OCI-M2 (cell line): ENCODE measurements around the gene AJM1.
"Not testable (repeated sequence)": the region's sequence is repeated elsewhere in the genome, so short reads cannot be mapped to it uniquely, and the experiment has no call there.

ENCODE experiments used
- DNase-seq: peaks from one replicate; lab custom pipeline; 2025; ENCODE audit not compliant: unreplicated experiment; lab: John Stamatoyannopoulos, UW

The AJM1 gene

GRCh38 chr9:136829981-136830885 lies 12.0 kb upstream of the AJM1 start:
- DNase-seq, result no peak

GRCh38 chr9:136831002-136831719 lies 11.1 kb upstream of the AJM1 start:
- no peak for DNase-seq

- no peak for DNase-seq
Measured at GRCh38 chr9:136831720-136832104, 10.6 kb upstream of the AJM1 start.

GRCh38 chr9:136832581-136832980 lies 9.7 kb upstream of the AJM1 start:
- no peak for DNase-seq

GRCh38 chr9:136833381-136834048 lies 8.8 kb upstream of the AJM1 start:
- DNase-seq, result not testable (repeated sequence)

GRCh38 chr9:136835162-136835931 lies 6.9 kb upstream of the AJM1 start:
- no peak for DNase-seq

- no peak for DNase-seq
Measured at GRCh38 chr9:136835932-136836904, 6.1 kb upstream of the AJM1 start.

- DNase-seq, result no peak
Measured at GRCh38 chr9:136837146-136837855, 5.0 kb upstream of the AJM1 start.

- not testable (repeated sequence) for DNase-seq
Measured at GRCh38 chr9:136837856-136838277, 4.4 kb upstream of the AJM1 start.

- no peak for DNase-seq
Measured at GRCh38 chr9:136838314-136839228, 3.7 kb upstream of the AJM1 start.

- DNase-seq, result no peak
Measured at GRCh38 chr9:136839229-136840139, 2.8 kb upstream of the AJM1 start.

GRCh38 chr9:136840140-136840876 lies 2.0 kb upstream of the AJM1 start:
- no peak for DNase-seq

GRCh38 chr9:136840877-136841645 lies 1.2 kb upstream of the AJM1 start:
- no peak for DNase-seq

- not testable (repeated sequence) for DNase-seq
Measured at GRCh38 chr9:136841646-136842379, 465 bp upstream of the AJM1 start.
